Endodermal cell (in vitro differentiated cells): ENCODE data around the gene AMPD1. TPM values are rescaled to one million over a fixed set of nuclear protein-coding genes. Genes with fewer than 3 reads are reported as not detected.

ENCODE experiments used
- DNase-seq: peaks from one replicate; pipeline ENCODE4 v3.0.0-alpha.2; 2017
- H3K27ac ChIP-seq: 2 replicates; pipeline ENCODE4 v1.5.1; 2013; ENCODE audit warnings: mild to moderate bottlenecking, low read depth, low read length, moderate library complexity
- H3K27me3 ChIP-seq: 2 replicates; pipeline ENCODE4 v1.6.1; 2013; ENCODE audit warnings: mild to moderate bottlenecking, low read length, moderate library complexity; ENCODE audit not compliant: insufficient read depth, control insufficient read depth, poor library complexity, severe bottlenecking
- H3K36me3 ChIP-seq: 2 replicates; pipeline ENCODE4 v1.7.0; 2013; ENCODE audit warnings: mild to moderate bottlenecking, low read length, moderate library complexity; ENCODE audit not compliant: control insufficient read depth, insufficient read depth
- H3K4me1 ChIP-seq: one replicate; pipeline ENCODE4 v1.7.0; 2013; ENCODE audit warnings: low read length; ENCODE audit not compliant: control insufficient read depth, insufficient read depth
- H3K4me3 ChIP-seq: 2 replicates; pipeline ENCODE4 v1.5.1; 2013; ENCODE audit warnings: mild to moderate bottlenecking, low read length, moderate library complexity
- H3K9ac ChIP-seq: 2 replicates; pipeline ENCODE4 v1.6.1; 2013; ENCODE audit warnings: mild to moderate bottlenecking, low read length, moderate library complexity; ENCODE audit not compliant: poor library complexity, severe bottlenecking; ENCODE audit errors: extremely low read depth
- H3K9me3 ChIP-seq: 2 replicates; pipeline ENCODE4 v1.6.1; 2013; ENCODE audit warnings: mild to moderate bottlenecking, low read length, moderate library complexity; ENCODE audit not compliant: control insufficient read depth
- H3K27ac Mint-ChIP-seq: 2 replicates; pipeline ENCODE4 v1.8.0; 2020; ENCODE audit warnings: mixed read lengths
- H3K27me3 Mint-ChIP-seq: 2 replicates; pipeline ENCODE4 v1.8.0; 2021; ENCODE audit warnings: mild to moderate bottlenecking, mixed read lengths; ENCODE audit not compliant: insufficient read depth
- H3K36me3 Mint-ChIP-seq: 2 replicates; pipeline ENCODE4 v1.8.0; 2020; ENCODE audit warnings: low read depth, mixed read lengths
- H3K4me1 Mint-ChIP-seq: 2 replicates; pipeline ENCODE4 v1.8.0; 2020; ENCODE audit warnings: mixed read lengths
- H3K4me3 Mint-ChIP-seq: 2 replicates; pipeline ENCODE4 v1.8.0; 2020; ENCODE audit warnings: mild to moderate bottlenecking, moderate library complexity, mixed read lengths
- H3K9me3 Mint-ChIP-seq: 2 replicates; pipeline ENCODE4 v1.8.0; 2020; ENCODE audit warnings: mild to moderate bottlenecking, mixed read lengths
- WGBS, 2 experiments: methylation state at CpG; one replicate each; pipeline versions ENCODE4 v1.1.5 to v1.1.7; 2013; ENCODE audit warnings: missing lambda C conversion rate in 2 of 2, mixed read lengths in 1 of 2; ENCODE audit not compliant: insufficient coverage in 1 of 2, insufficient read length in 1 of 2; 5-methylcytosine and 5-hydroxymethylcytosine counted together
- total RNA-seq, 2 donors: library from RNA; stranded (reverse); fragmentation: NEBNext Ultra II Directional in 1 of 2; extraction: Animal tissue kit (Norgen Biotek cat#: 25700) in 1 of 2; gene quantifications; 2 replicates in 1 of 2; 3 replicates in 1 of 2; pipeline ENCODE4 v1.2.1, GENCODE V29; 2021
- TF ChIP-seq, protein P1 (sequence below): fragments of 200-600 bp; sonication (generic); conservative IDR thresholded peaks from 2 replicates; pipeline ENCODE4 v1.5.0; 2021; ENCODE audit warnings: antibody characterized with exemption, mild to moderate bottlenecking

AMPD1 gene
- total RNA-seq, 2 donors from 2014 or later = not detected

- Histone ChIP-seq H3K36me3 (no peaks in the 10 kb centered on the region), H3K4me1 (no peaks in the 10 kb centered on the region), H3K9ac (peak overlapping the region; percentile 64), H3K9me3 (no peaks in the 10 kb centered on the region), H3K27ac (no peak overlapping the region), H3K27me3 (peaks cover 38% of the 10 kb centered on the region), H3K4me3 (peak overlapping the region; percentile 83)
- H3K4me3 Mint-ChIP-seq = peak overlapping the region; percentile 78
- peaks cover 29% of the 10 kb centered on the region for H3K27me3 Mint-ChIP-seq
- H3K27ac Mint-ChIP-seq = peak overlapping the region; percentile 96
- H3K9me3 Mint-ChIP-seq = no peaks in the 10 kb centered on the region
- peak; percentile 99 for DNase-seq
- TF ChIP-seq, protein P1, sequence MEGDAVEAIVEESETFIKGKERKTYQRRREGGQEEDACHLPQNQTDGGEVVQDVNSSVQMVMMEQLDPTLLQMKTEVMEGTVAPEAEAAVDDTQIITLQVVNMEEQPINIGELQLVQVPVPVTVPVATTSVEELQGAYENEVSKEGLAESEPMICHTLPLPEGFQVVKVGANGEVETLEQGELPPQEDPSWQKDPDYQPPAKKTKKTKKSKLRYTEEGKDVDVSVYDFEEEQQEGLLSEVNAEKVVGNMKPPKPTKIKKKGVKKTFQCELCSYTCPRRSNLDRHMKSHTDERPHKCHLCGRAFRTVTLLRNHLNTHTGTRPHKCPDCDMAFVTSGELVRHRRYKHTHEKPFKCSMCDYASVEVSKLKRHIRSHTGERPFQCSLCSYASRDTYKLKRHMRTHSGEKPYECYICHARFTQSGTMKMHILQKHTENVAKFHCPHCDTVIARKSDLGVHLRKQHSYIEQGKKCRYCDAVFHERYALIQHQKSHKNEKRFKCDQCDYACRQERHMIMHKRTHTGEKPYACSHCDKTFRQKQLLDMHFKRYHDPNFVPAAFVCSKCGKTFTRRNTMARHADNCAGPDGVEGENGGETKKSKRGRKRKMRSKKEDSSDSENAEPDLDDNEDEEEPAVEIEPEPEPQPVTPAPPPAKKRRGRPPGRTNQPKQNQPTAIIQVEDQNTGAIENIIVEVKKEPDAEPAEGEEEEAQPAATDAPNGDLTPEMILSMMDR = peak; percentile 31
- H3K4me1 Mint-ChIP-seq = peaks cover 30% of the 10 kb centered on the region
- 0 to 7% methylated on average over 16 to 40 of the region's 45 CpGs for WGBS, 2 experiments
- no peaks in the 10 kb centered on the region for H3K36me3 Mint-ChIP-seq
Measured at GRCh38 chr1:114670083-114671010, 25.0 kb downstream of the AMPD1 start.

DNA sequence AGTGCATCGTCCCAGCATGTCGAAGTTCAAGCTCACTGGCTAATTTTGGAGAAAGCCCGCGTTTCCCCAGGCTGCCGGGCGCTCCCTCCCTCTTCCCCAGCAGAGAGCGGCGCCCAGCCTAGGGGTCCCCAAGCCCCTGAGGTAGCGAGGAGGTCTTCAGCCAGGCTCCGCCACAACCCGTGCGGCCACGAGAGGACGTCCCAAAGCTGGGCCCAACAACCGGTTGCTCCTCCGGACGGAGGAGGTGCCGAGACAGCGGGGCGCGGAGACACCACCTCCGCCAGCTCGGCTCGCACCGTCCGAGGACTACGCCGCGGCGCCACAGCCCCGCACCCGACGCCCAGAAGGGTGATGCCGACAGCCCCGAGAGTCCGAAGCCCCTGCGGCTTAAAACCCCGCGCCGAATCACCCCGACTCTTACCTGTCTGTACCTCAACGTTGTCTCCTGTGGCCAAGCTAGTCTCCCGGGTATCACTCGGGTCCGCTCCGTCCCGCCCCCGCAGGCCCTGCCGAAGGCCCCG is 25.7 kb downstream of the AMPD1 start, which contains the start of gene DENND2C:
DENND2C (minus strand) TSS at position 488 of the 521 bp plus-strand sequence. CDS start 44,065 bp downstream, outside the sequence.
- no peaks in the 10 kb centered on the region for H3K36me3 Mint-ChIP-seq
- H3K4me3 Mint-ChIP-seq = peak within 1 kb of the TSS; percentile 78
- DNase-seq = no peak
- no peaks in the 10 kb centered on the region for H3K9me3 ChIP-seq
- no peak within 1 kb of the TSS for H3K27ac ChIP-seq
- H3K4me1 Mint-ChIP-seq = peaks cover 30% of the 10 kb centered on the region
- peak within 1 kb of the TSS; percentile 64 for H3K9ac ChIP-seq
- peaks cover 31% of the 10 kb centered on the region for H3K27me3 ChIP-seq
- H3K4me1 ChIP-seq = no peaks in the 10 kb centered on the region
- no peaks in the 10 kb centered on the region for H3K9me3 Mint-ChIP-seq
- 0 to 1% methylated on average over 15 to 50 of the region's 50 CpGs for WGBS, 2 experiments
- peak within 1 kb of the TSS; percentile 96 for H3K27ac Mint-ChIP-seq
- H3K27me3 Mint-ChIP-seq = peaks cover 25% of the 10 kb centered on the region
- TF ChIP-seq, protein P1 = peak; percentile 33
- H3K4me3 ChIP-seq = peak within 1 kb of the TSS; percentile 83
- H3K36me3 ChIP-seq = no peaks in the 10 kb centered on the region

- H3K36me3 Mint-ChIP-seq = no peaks in the 10 kb centered on the region
- H3K4me3 Mint-ChIP-seq = peak overlapping the region; percentile 78
- Histone ChIP-seq H3K27ac (no peak overlapping the region), H3K9ac (peak overlapping the region; percentile 55), H3K27me3 (peaks cover 24% of the 10 kb centered on the region), H3K9me3 (no peaks in the 10 kb centered on the region), H3K36me3 (no peaks in the 10 kb centered on the region), H3K4me1 (no peaks in the 10 kb centered on the region), H3K4me3 (peak overlapping the region; percentile 83)
- H3K9me3 Mint-ChIP-seq = no peaks in the 10 kb centered on the region
- peaks cover 20% of the 10 kb centered on the region for H3K27me3 Mint-ChIP-seq
- H3K27ac Mint-ChIP-seq = peak overlapping the region; percentile 96
- peak; percentile 50 for DNase-seq
- 47 to 60% methylated on average over 12 to 13 of the region's 13 CpGs for WGBS, 2 experiments
- peaks cover 30% of the 10 kb centered on the region for H3K4me1 Mint-ChIP-seq
- TF ChIP-seq, protein P1 = no peak
Measured at GRCh38 chr1:114668784-114669561, 26.4 kb downstream of the AMPD1 start.
